Gastrocnemius medialis (tissue), 4 donors: ENCODE measurements around the gene LNPEP.

ENCODE experiments used
- CTCF ChIP-seq, 5 experiments: fragments of 450-650 bp in 3 of 5; fragments of 200-600 bp in 2 of 5; sonication (generic) in 2 of 5; IDR thresholded peaks in 4 of 5; conservative IDR thresholded peaks in 1 of 5; 1 replicate in 4 of 5; 2 replicates in 1 of 5; pipeline ENCODE4 v1.5.1; 2016 to 2019; ENCODE audit warnings: antibody characterized with exemption in 5 of 5, mild to moderate bottlenecking in 3 of 5, moderate library complexity in 3 of 5
- POLR2A ChIP-seq, 2 donors: fragments of 450-650 bp; IDR thresholded peaks; one replicate each; pipeline ENCODE4 v1.6.1; 2017; ENCODE audit warnings: antibody characterized with exemption in 2 of 2, mild to moderate bottlenecking in 2 of 2, moderate library complexity in 2 of 2

DNA sequence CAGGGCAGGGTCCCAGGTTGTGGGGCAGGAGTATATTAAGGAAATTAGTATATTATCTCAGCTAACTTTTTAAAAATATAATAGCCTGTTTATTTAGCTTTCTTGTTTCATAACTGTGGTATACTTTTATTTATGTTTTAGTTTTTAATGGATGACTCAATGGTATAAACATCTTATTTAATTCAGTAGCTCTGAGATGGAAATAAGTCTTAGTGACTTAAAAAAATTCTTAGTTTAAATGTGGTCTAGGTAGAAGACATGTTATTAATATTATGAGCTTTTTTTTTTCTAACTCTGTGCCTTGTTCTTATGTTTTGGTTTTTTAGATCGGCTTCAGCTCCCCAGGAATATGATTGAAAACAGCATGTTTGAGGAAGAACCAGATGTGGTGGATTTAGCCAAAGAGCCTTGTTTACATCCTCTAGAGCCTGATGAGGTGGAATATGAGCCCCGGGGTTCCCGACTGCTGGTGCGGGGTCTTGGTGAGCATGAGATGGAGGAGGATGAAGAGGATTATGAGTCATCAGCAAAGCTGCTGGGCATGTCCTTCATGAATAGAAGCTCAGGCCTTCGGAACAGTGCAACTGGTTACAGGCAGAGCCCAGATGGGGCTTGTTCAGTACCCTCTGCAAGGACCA lies 43.1 kb downstream of the LNPEP start:
- TF ChIP-seq CTCF (IDR thresholded peaks at IDR 0.05 in 4 of 5, conservative IDR thresholded peaks at IDR 0.05 in 1 of 5) (no peak), POLR2A (IDR thresholded peaks at IDR 0.05) (no peak)
